ENCODE results near the gene NTHL1.

The NTHL1 gene

GRCh38 chr16:2042171-2042985 lies 5.3 kb downstream of the NTHL1 start:
- TF ChIP-seq POLR2AphosphoS5 (IDR thresholded peaks at IDR 0.05; ENCODE audit: low read depth, low read length) (no peak), SIN3A (IDR thresholded peaks at IDR 0.05; ENCODE audit: borderline replicate concordance, insufficient read depth, low read length) (no peak), TAF1 (IDR thresholded peaks at IDR 0.05; ENCODE audit: borderline replicate concordance, insufficient read depth, low read length) (no peak), FOXP2 (optimal IDR thresholded peaks at IDR 0.05; ENCODE audit: borderline replicate concordance, extremely low read depth, extremely low read length, insufficient read depth) (no peak), REST (IDR thresholded peaks at IDR 0.05; ENCODE audit: insufficient read depth in 1 of 2, low read depth in 2 of 2, low read length in 2 of 2) (no peak)

- no peak for TF ChIP-seq POLR2AphosphoS5 (IDR thresholded peaks at IDR 0.05; ENCODE audit: low read depth, low read length)
- TF ChIP-seq REST (IDR thresholded peaks at IDR 0.05; ENCODE audit: insufficient read depth in 1 of 2, low read depth in 2 of 2, low read length in 2 of 2) = no peak
- no peak for TF ChIP-seq FOXP2 (optimal IDR thresholded peaks at IDR 0.05; ENCODE audit: borderline replicate concordance, extremely low read depth, extremely low read length, insufficient read depth)
- TF ChIP-seq SIN3A (IDR thresholded peaks at IDR 0.05; ENCODE audit: borderline replicate concordance, insufficient read depth, low read length) = no peak
- TF ChIP-seq TAF1 (IDR thresholded peaks at IDR 0.05; ENCODE audit: borderline replicate concordance, insufficient read depth, low read length) = no peak
Observed at GRCh38 chr16:2040787-2041522, 6.7 kb downstream of the NTHL1 start.

GRCh38 chr16:2040041-2040786 lies 7.4 kb downstream of the NTHL1 start:
- TF ChIP-seq SIN3A (IDR thresholded peaks at IDR 0.05; ENCODE audit: borderline replicate concordance, insufficient read depth, low read length) = no peak

- peak; percentile 26 for TF ChIP-seq POLR2AphosphoS5 (IDR thresholded peaks at IDR 0.05; ENCODE audit: low read depth, low read length)
- TF ChIP-seq FOXP2 (optimal IDR thresholded peaks at IDR 0.05; ENCODE audit: borderline replicate concordance, extremely low read depth, extremely low read length, insufficient read depth) = peak; percentile 53
- no peak for TF ChIP-seq TAF1 (IDR thresholded peaks at IDR 0.05; ENCODE audit: borderline replicate concordance, insufficient read depth, low read length)
Observed at GRCh38 chr16:2039274-2040031, 8.2 kb downstream of the NTHL1 start.

GRCh38 chr16:2038382-2039231 lies 9.0 kb downstream of the NTHL1 start:
- TF ChIP-seq POLR2AphosphoS5 (IDR thresholded peaks at IDR 0.05; ENCODE audit: low read depth, low read length) (0 out of 2 replicates have a peak, but pooled peaks have one; percentile 9), FOXP2 (optimal IDR thresholded peaks at IDR 0.05; ENCODE audit: borderline replicate concordance, extremely low read depth, extremely low read length, insufficient read depth) (no peak)
